ENCODE results near the gene CFAP97D2.
A peak's percentile ranks its signal among the peaks of the same experiment; 100 is the strongest.

Gene CFAP97D2

GRCh38 chr13:114198556-114198955, 19.5 kb downstream of the CFAP97D2 start:
- no peak for TF ChIP-seq ZBTB7A (IDR thresholded peaks at IDR 0.05; ENCODE audit: low read depth)
- no peak for TF ChIP-seq YY1 (IDR thresholded peaks at IDR 0.05; ENCODE audit: low read depth)
- no peak for TF ChIP-seq EGR1 (IDR thresholded peaks at IDR 0.05)
- TF ChIP-seq USF1 (IDR thresholded peaks at IDR 0.05), result no peak
- TF ChIP-seq RAD21 (IDR thresholded peaks at IDR 0.05; ENCODE audit: low read depth), result no peak
- TF ChIP-seq NFIC (IDR thresholded peaks at IDR 0.05), result no peak
- TF ChIP-seq TAF1 (IDR thresholded peaks at IDR 0.05; ENCODE audit: low read depth), result no peak
- TF ChIP-seq CREB1 (IDR thresholded peaks at IDR 0.05; ENCODE audit: low read depth), result no peak

GRCh38 chr13:114199954-114200353, 20.9 kb downstream of the CFAP97D2 start:
- TF ChIP-seq MAX (IDR thresholded peaks at IDR 0.05), result peak; percentile 34; the same call in 1 of the 2 replicates
- TF ChIP-seq CREB1 (IDR thresholded peaks at IDR 0.05; ENCODE audit: low read depth), result no peak

GRCh38 chr13:114200399-114200911, 21.4 kb downstream of the CFAP97D2 start:
- no peak for TF ChIP-seq EP300 (IDR thresholded peaks at IDR 0.05; ENCODE audit: borderline replicate concordance)
- TF ChIP-seq EGR1 (IDR thresholded peaks at IDR 0.05), result no peak
- no peak for TF ChIP-seq ZBTB7A (IDR thresholded peaks at IDR 0.05; ENCODE audit: low read depth)

GRCh38 chr13:114202581-114202980, 23.5 kb downstream of the CFAP97D2 start:
- TF ChIP-seq TCF12 (IDR thresholded peaks at IDR 0.05; ENCODE audit: low read depth) (no peak), NFIC (IDR thresholded peaks at IDR 0.05) (no peak), ZBTB7A (IDR thresholded peaks at IDR 0.05; ENCODE audit: low read depth) (no peak), REST (IDR thresholded peaks at IDR 0.05; ENCODE audit: low read depth) (no peak), YY1 (IDR thresholded peaks at IDR 0.05; ENCODE audit: low read depth) (no peak), TAF1 (IDR thresholded peaks at IDR 0.05; ENCODE audit: low read depth) (no peak), CREB1 (IDR thresholded peaks at IDR 0.05; ENCODE audit: low read depth) (no peak), EGR1 (IDR thresholded peaks at IDR 0.05) (no peak)

GRCh38 chr13:114203536-114203935, 24.5 kb downstream of the CFAP97D2 start:
- no peak for TF ChIP-seq ZBTB7A (IDR thresholded peaks at IDR 0.05; ENCODE audit: low read depth)
- TF ChIP-seq YY1 (IDR thresholded peaks at IDR 0.05; ENCODE audit: low read depth), result no peak
- no peak for TF ChIP-seq TEAD4 (IDR thresholded peaks at IDR 0.05)
- TF ChIP-seq TCF12 (IDR thresholded peaks at IDR 0.05; ENCODE audit: low read depth), result no peak
- TF ChIP-seq EGR1 (IDR thresholded peaks at IDR 0.05), result no peak
- TF ChIP-seq FOXM1 (IDR thresholded peaks at IDR 0.05; ENCODE audit: borderline replicate concordance, low read depth), result no peak
- no peak for TF ChIP-seq EP300 (IDR thresholded peaks at IDR 0.05; ENCODE audit: borderline replicate concordance)
- TF ChIP-seq CREB1 (IDR thresholded peaks at IDR 0.05; ENCODE audit: low read depth), result no peak
- TF ChIP-seq RAD21 (IDR thresholded peaks at IDR 0.05; ENCODE audit: low read depth), result no peak
- no peak for TF ChIP-seq TAF1 (IDR thresholded peaks at IDR 0.05; ENCODE audit: low read depth)
- no peak for TF ChIP-seq USF1 (IDR thresholded peaks at IDR 0.05)
- no peak for TF ChIP-seq MAX (IDR thresholded peaks at IDR 0.05)
- TF ChIP-seq CEBPB (IDR thresholded peaks at IDR 0.05), result no peak

- TF ChIP-seq ZBTB7A (IDR thresholded peaks at IDR 0.05; ENCODE audit: low read depth), result no peak
- TF ChIP-seq EP300 (IDR thresholded peaks at IDR 0.05; ENCODE audit: borderline replicate concordance), result no peak
- no peak for TF ChIP-seq MAX (IDR thresholded peaks at IDR 0.05)
- TF ChIP-seq CEBPB (IDR thresholded peaks at IDR 0.05), result no peak
- no peak for TF ChIP-seq CREB1 (IDR thresholded peaks at IDR 0.05; ENCODE audit: low read depth)
- no peak for TF ChIP-seq REST (IDR thresholded peaks at IDR 0.05; ENCODE audit: low read depth)
- TF ChIP-seq USF1 (IDR thresholded peaks at IDR 0.05), result no peak
- TF ChIP-seq YY1 (IDR thresholded peaks at IDR 0.05; ENCODE audit: low read depth), result no peak
- TF ChIP-seq RAD21 (IDR thresholded peaks at IDR 0.05; ENCODE audit: low read depth), result no peak
- TF ChIP-seq FOXM1 (IDR thresholded peaks at IDR 0.05; ENCODE audit: borderline replicate concordance, low read depth), result no peak
- TF ChIP-seq TEAD4 (IDR thresholded peaks at IDR 0.05), result no peak
- TF ChIP-seq EGR1 (IDR thresholded peaks at IDR 0.05), result no peak
- TF ChIP-seq NFIC (IDR thresholded peaks at IDR 0.05), result no peak
- no peak for TF ChIP-seq TAF1 (IDR thresholded peaks at IDR 0.05; ENCODE audit: low read depth)
- TF ChIP-seq TCF12 (IDR thresholded peaks at IDR 0.05; ENCODE audit: low read depth), result no peak
Observed at GRCh38 chr13:114204894-114205293, 25.8 kb downstream of the CFAP97D2 start.

All from Ishikawa (cell line).